Transverse colon (tissue), 4 donors: Measurements from ENCODE around the gene DEFB131A.
"Not testable (repeated sequence)": the region's sequence is repeated elsewhere in the genome, so short reads cannot be mapped to it uniquely, and the experiment has no call there.

Experiments
- EP300 ChIP-seq: sonication (generic); formaldehyde crosslinking; IDR thresholded peaks from one replicate; pipeline ENCODE4 v1.6.1; 2017; ENCODE audit warnings: antibody characterized with exemption, low read depth
- POLR2A ChIP-seq: fragments of 450-650 bp; IDR thresholded peaks from one replicate; pipeline ENCODE4 v1.6.1; 2016; ENCODE audit warnings: antibody characterized with exemption, mild to moderate bottlenecking, moderate library complexity
- POLR2AphosphoS5 ChIP-seq, 3 donors: sonication (generic); formaldehyde crosslinking; IDR thresholded peaks; one replicate each; pipeline ENCODE4 v1.6.1; 2016; ENCODE audit warnings: antibody characterized with exemption in 3 of 3
- TF ChIP-seq, protein P1 (sequence below), 5 experiments: fragments of 200-600 bp in 3 of 5; fragments of 450-650 bp in 2 of 5; sonication (generic) in 3 of 5; IDR thresholded peaks; 1 replicate in 2 of 5; 2 replicates in 3 of 5; pipeline ENCODE4 v1.5.1; 2016 to 2017; ENCODE audit warnings: antibody characterized with exemption in 5 of 5, inconsistent platforms in 3 of 5, mild to moderate bottlenecking in 2 of 5, moderate library complexity in 1 of 5

- TF ChIP-seq, protein P1, sequence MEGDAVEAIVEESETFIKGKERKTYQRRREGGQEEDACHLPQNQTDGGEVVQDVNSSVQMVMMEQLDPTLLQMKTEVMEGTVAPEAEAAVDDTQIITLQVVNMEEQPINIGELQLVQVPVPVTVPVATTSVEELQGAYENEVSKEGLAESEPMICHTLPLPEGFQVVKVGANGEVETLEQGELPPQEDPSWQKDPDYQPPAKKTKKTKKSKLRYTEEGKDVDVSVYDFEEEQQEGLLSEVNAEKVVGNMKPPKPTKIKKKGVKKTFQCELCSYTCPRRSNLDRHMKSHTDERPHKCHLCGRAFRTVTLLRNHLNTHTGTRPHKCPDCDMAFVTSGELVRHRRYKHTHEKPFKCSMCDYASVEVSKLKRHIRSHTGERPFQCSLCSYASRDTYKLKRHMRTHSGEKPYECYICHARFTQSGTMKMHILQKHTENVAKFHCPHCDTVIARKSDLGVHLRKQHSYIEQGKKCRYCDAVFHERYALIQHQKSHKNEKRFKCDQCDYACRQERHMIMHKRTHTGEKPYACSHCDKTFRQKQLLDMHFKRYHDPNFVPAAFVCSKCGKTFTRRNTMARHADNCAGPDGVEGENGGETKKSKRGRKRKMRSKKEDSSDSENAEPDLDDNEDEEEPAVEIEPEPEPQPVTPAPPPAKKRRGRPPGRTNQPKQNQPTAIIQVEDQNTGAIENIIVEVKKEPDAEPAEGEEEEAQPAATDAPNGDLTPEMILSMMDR (IDR thresholded peaks at IDR 0.05) = not testable (repeated sequence)
- not testable (repeated sequence) for TF ChIP-seq EP300; POLR2AphosphoS5 (IDR thresholded peaks at IDR 0.05); POLR2A
These were observed at the start of gene DEFB131A for GRCh38 chr4:9444114-9444513.
